K562 (cell line): Measurements from ENCODE around the gene MAGI1. TPM values are rescaled to one million over a fixed set of nuclear protein-coding genes. Genes with fewer than 3 reads are reported as not detected.

Experiments
- CBFB ChIP-seq: sonication (generic); formaldehyde crosslinking; IDR thresholded peaks from 2 replicates; pipeline ENCODE4 v1.4.0; 2020; ENCODE audit warnings: mild to moderate bottlenecking, missing genetic modification reagents
- NCOR1 ChIP-seq: fragments of 450-650 bp; IDR thresholded peaks from 2 replicates; pipeline ENCODE4 v1.6.1; 2016; ENCODE audit warnings: mild to moderate bottlenecking, moderate library complexity
- RBM34 ChIP-seq: fragments of 200-400 bp; formaldehyde crosslinking; IDR thresholded peaks from 2 replicates; pipeline ENCODE4 v1.6.1; 2018; ENCODE audit warnings: low read length, borderline replicate concordance; ENCODE audit not compliant: insufficient read depth
- SMAD4 ChIP-seq: fragments of 250-450 bp; sonication (Bioruptor Pico); conservative IDR thresholded peaks from 2 replicates; pipeline ENCODE4 v1.8.0; 2021; ENCODE audit warnings: inconsistent platforms, mild to moderate bottlenecking, moderate library complexity
- ZFP1 ChIP-seq: fragments of 450-650 bp; formaldehyde crosslinking; IDR thresholded peaks from 2 replicates; pipeline ENCODE4 v1.4.0; 2020; ENCODE audit warnings: mild to moderate bottlenecking, mixed read lengths
- polyA plus RNA-seq, 8 experiments: library from polyadenylated mRNA; depleted of rRNA in 4 of 8; stranded (reverse) in 5 of 8; unstranded in 3 of 8; fragments of >200 nt; fragmentation: Nextera tagmentation in 2 of 8; fragmentation: Illumina TruSeq in 1 of 8; extraction: Ambion mirVana in 2 of 8; extraction: Trizol in 1 of 8; gene quantifications; 2 replicates each; pipeline versions ENCODE4 v1.2.1 to v1.2.3, GENCODE V29; 2011 to 2014; ENCODE audit warnings: inconsistent platforms in 1 of 8, missing spikeins in 1 of 8
- total RNA-seq, 7 experiments: library from RNA; depleted of rRNA in 6 of 7; stranded (reverse); fragments of >200 nt in 6 of 7; fragmentation: Illumina TruSeq in 2 of 7; extraction: Trizol in 2 of 7; gene quantifications; 2 replicates each; pipeline versions ENCODE4 v1.2.1 to v1.2.3, GENCODE V29; 2011 to 2021; ENCODE audit warnings: low replicate concordance in 1 of 7
- TF ChIP-seq, protein P1 (sequence below): fragments of 150-350 bp; IDR thresholded peaks from 2 replicates; pipeline ENCODE4 v1.6.1; 2014; ENCODE audit warnings: low read depth, mild to moderate bottlenecking, low read length, borderline replicate concordance
- TF ChIP-seq, protein P2 (sequence below): fragments of 450-650 bp; IDR thresholded peaks from 2 replicates; pipeline ENCODE4 v1.6.1; 2016; ENCODE audit warnings: low read depth
- TF ChIP-seq, protein P3 (sequence below): fragments of 200-800 bp; sonication (Bioruptor generic); IDR thresholded peaks from 2 replicates; pipeline ENCODE4 v1.6.1; 2017; ENCODE audit warnings: missing genetic modification characterization, missing compliant biosample characterization
- TF ChIP-seq, protein P4 (sequence below): sonication (generic); formaldehyde crosslinking; IDR thresholded peaks from 2 replicates; pipeline ENCODE4 v1.8.0; 2022; ENCODE audit warnings: mild to moderate bottlenecking, missing genetic modification reagents

The MAGI1 gene
- total and polyA plus RNA-seq, 9 of the 15 experiments (the other 6 are each of a cell fraction or from before 2014, with no cell fraction given) = 7.8 to 59.4 (median 43.2) TPM

DNA sequence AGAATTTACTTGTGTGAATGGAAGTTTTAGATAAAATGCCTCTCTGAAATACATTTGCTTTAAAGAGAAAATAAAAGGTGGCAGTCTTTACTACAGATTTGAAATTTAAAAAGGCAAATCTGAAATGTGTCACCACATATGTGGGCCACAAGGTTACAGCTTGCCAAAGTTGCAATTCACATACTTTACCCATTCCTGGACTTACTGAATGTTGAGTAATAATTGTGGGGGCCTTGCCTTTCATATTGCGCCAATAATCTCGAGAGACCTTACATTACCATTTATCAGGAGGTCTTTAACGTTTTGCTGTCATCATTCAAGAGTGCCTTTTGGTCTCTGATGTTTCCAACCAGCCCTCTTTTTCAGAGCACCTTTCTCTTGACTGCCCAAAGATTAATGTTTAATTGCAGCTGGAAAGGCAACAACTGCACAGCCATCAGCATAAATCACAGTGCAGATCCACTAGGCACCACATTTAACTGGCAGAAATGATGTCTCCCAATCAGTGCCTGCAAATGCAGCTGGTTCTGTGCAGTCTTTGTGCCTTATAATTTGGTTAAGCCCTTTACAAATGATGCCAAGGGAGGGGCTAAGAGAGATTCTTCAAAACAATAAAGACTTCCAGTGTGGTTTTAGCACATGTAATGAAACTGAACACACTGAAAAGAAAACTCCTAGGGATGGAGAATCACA lies 206.8 kb downstream of the MAGI1 start (continued):
- TF ChIP-seq, protein P1, sequence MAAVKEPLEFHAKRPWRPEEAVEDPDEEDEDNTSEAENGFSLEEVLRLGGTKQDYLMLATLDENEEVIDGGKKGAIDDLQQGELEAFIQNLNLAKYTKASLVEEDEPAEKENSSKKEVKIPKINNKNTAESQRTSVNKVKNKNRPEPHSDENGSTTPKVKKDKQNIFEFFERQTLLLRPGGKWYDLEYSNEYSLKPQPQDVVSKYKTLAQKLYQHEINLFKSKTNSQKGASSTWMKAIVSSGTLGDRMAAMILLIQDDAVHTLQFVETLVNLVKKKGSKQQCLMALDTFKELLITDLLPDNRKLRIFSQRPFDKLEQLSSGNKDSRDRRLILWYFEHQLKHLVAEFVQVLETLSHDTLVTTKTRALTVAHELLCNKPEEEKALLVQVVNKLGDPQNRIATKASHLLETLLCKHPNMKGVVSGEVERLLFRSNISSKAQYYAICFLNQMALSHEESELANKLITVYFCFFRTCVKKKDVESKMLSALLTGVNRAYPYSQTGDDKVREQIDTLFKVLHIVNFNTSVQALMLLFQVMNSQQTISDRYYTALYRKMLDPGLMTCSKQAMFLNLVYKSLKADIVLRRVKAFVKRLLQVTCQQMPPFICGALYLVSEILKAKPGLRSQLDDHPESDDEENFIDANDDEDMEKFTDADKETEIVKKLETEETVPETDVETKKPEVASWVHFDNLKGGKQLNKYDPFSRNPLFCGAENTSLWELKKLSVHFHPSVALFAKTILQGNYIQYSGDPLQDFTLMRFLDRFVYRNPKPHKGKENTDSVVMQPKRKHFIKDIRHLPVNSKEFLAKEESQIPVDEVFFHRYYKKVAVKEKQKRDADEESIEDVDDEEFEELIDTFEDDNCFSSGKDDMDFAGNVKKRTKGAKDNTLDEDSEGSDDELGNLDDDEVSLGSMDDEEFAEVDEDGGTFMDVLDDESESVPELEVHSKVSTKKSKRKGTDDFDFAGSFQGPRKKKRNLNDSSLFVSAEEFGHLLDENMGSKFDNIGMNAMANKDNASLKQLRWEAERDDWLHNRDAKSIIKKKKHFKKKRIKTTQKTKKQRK = no peak
- TF ChIP-seq RBM34 (no peak), SMAD4 (CRISPR knock-in tag) (no peak), NCOR1 (no peak), ZFP1 (CRISPR knock-in tag) (no peak), CBFB (CRISPR knock-in tag) (no peak)
- TF ChIP-seq, protein P2, sequence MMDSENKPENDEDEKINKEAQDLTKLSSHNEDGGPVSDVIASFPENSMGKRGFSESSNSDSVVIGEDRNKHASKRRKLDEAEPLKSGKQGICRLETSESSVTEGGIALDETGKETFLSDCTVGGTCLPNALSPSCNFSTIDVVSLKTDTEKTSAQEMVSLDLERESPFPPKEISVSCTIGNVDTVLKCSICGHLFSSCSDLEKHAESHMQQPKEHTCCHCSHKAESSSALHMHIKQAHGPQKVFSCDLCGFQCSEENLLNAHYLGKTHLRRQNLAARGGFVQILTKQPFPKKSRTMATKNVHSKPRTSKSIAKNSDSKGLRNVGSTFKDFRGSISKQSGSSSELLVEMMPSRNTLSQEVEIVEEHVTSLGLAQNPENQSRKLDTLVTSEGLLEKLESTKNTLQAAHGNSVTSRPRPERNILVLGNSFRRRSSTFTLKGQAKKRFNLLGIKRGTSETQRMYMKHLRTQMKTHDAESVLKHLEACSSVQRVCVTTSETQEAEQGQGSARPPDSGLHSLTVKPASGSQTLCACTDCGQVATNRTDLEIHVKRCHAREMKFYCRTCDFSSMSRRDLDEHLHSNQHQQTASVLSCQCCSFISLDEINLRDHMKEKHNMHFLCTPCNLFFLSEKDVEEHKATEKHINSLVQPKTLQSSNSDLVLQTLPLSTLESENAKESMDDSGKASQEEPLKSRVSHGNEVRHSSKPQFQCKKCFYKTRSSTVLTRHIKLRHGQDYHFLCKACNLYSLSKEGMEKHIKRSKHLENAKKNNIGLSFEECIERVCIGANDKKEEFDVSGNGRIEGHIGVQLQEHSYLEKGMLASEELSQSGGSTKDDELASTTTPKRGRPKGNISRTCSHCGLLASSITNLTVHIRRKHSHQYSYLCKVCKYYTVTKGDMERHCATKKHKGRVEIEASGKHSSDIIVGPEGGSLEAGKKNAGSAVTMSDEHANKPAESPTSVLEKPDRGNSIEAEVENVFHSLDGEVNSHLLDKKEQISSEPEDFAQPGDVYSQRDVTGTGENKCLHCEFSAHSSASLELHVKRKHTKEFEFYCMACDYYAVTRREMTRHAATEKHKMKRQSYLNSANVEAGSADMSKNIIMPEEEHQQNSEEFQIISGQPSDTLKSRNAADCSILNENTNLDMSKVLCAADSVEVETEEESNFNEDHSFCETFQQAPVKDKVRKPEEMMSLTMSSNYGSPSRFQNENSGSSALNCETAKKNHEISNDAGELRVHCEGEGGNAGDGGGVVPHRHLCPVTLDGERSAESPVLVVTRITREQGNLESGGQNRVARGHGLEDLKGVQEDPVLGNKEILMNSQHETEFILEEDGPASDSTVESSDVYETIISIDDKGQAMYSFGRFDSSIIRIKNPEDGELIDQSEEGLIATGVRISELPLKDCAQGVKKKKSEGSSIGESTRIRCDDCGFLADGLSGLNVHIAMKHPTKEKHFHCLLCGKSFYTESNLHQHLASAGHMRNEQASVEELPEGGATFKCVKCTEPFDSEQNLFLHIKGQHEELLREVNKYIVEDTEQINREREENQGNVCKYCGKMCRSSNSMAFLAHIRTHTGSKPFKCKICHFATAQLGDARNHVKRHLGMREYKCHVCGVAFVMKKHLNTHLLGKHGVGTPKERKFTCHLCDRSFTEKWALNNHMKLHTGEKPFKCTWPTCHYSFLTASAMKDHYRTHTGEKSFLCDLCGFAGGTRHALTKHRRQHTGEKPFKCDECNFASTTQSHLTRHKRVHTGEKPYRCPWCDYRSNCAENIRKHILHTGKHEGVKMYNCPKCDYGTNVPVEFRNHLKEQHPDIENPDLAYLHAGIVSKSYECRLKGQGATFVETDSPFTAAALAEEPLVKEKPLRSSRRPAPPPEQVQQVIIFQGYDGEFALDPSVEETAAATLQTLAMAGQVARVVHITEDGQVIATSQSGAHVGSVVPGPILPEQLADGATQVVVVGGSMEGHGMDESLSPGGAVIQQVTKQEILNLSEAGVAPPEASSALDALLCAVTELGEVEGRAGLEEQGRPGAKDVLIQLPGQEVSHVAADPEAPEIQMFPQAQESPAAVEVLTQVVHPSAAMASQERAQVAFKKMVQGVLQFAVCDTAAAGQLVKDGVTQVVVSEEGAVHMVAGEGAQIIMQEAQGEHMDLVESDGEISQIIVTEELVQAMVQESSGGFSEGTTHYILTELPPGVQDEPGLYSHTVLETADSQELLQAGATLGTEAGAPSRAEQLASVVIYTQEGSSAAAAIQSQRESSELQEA = no peak
- TF ChIP-seq, protein P3, sequence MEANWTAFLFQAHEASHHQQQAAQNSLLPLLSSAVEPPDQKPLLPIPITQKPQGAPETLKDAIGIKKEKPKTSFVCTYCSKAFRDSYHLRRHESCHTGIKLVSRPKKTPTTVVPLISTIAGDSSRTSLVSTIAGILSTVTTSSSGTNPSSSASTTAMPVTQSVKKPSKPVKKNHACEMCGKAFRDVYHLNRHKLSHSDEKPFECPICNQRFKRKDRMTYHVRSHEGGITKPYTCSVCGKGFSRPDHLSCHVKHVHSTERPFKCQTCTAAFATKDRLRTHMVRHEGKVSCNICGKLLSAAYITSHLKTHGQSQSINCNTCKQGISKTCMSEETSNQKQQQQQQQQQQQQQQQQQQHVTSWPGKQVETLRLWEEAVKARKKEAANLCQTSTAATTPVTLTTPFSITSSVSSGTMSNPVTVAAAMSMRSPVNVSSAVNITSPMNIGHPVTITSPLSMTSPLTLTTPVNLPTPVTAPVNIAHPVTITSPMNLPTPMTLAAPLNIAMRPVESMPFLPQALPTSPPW = no peak
- TF ChIP-seq, protein P4, sequence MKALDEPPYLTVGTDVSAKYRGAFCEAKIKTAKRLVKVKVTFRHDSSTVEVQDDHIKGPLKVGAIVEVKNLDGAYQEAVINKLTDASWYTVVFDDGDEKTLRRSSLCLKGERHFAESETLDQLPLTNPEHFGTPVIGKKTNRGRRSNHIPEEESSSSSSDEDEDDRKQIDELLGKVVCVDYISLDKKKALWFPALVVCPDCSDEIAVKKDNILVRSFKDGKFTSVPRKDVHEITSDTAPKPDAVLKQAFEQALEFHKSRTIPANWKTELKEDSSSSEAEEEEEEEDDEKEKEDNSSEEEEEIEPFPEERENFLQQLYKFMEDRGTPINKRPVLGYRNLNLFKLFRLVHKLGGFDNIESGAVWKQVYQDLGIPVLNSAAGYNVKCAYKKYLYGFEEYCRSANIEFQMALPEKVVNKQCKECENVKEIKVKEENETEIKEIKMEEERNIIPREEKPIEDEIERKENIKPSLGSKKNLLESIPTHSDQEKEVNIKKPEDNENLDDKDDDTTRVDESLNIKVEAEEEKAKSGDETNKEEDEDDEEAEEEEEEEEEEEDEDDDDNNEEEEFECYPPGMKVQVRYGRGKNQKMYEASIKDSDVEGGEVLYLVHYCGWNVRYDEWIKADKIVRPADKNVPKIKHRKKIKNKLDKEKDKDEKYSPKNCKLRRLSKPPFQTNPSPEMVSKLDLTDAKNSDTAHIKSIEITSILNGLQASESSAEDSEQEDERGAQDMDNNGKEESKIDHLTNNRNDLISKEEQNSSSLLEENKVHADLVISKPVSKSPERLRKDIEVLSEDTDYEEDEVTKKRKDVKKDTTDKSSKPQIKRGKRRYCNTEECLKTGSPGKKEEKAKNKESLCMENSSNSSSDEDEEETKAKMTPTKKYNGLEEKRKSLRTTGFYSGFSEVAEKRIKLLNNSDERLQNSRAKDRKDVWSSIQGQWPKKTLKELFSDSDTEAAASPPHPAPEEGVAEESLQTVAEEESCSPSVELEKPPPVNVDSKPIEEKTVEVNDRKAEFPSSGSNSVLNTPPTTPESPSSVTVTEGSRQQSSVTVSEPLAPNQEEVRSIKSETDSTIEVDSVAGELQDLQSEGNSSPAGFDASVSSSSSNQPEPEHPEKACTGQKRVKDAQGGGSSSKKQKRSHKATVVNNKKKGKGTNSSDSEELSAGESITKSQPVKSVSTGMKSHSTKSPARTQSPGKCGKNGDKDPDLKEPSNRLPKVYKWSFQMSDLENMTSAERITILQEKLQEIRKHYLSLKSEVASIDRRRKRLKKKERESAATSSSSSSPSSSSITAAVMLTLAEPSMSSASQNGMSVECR (CRISPR knock-in tag) = no peak
